GM21529 (cell line): ENCODE results near the gene PDE2A.
"Not testable (repeated sequence)": the region's sequence is repeated elsewhere in the genome, so short reads cannot be mapped to it uniquely, and the experiment has no call there.

ENCODE experiments used
- ATAC-seq: cut with Tn5 transposase; IDR thresholded peaks from one replicate; pipeline ENCODE4 v1.9.1; 2021; ENCODE audit not compliant: unreplicated experiment

PDE2A gene

DNA sequence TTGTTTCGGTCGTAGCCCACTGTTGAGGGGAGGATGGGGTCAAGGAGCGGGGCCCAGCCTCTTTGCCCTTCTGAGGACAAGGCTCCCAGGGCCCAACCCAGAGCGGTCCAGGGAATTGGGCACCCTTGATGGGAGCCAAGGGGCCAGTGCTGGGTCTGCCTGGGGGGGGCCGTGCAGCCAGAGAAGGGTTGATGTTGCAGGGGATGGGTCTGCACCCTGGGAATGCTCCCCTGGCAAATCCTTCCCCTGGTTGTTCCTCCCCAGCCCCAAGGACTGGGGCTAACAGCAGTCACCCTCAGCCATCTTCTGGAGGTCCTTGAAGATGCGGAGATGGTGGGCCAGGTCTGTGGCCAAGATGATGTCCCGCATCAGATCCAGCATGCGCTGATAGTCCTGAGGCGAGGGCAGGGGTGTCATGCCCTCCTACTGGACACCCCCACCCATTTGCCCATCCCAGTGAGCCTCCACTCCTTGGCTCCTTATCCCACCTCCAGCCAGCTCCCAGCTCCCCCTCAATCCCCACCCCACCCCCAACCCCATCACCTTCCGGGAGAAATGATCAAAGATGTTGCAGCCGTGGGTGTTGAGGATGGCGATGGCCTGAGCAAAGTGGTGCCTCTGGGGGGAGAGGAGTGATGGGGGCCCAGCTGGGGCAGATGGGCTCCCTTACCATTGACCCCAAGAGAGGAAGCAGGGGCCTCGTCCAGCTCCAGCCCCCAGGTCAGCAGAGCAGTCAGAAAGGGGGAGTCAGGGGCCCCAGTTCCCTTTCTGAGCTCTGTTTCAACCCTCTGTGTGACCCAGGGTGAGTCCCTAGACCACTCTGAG is 95.0 kb downstream of the PDE2A start:
- ATAC-seq, result no peak

DNA sequence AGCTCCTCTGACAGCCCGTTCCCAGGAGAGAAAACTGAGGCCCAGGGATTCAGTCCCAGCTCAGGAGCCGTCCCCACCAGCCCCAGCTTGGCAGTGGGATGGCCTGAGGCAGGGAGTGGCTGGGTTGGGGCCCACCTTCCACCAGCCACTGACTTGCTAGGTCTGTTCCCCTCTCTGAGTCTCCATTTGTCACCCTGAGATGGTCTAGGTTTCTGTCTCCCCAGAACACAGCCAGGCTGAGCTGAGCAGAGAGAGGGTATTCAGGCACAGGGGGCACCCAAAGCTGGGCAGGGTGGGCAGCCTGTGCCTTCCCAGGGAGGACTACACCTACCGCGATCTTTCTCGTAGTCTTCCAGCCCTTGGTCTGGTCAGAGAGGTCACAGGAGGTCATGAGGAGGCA is 95.7 kb downstream of the PDE2A start:
- ATAC-seq, result no peak

DNA sequence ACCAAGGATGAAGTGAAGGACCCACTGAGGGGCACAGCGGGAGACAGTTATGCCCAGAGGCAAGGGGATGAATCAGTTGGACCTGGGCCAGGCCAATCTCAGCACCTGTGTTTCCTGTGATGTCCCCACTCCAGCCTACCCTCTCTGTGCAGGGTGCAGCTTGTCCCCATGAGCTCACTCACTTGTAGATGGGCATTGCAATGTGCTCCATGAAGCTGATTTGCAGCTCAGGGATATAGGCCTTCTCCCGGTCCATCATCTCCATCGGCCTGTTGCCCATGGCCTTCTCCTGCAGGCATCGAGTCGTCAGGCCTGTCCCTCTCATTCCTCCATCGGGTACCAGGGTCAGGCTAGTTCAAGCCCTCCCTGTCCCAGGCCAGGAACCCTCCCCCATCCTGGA is 96.2 kb downstream of the PDE2A start:
- ATAC-seq, result no peak

DNA sequence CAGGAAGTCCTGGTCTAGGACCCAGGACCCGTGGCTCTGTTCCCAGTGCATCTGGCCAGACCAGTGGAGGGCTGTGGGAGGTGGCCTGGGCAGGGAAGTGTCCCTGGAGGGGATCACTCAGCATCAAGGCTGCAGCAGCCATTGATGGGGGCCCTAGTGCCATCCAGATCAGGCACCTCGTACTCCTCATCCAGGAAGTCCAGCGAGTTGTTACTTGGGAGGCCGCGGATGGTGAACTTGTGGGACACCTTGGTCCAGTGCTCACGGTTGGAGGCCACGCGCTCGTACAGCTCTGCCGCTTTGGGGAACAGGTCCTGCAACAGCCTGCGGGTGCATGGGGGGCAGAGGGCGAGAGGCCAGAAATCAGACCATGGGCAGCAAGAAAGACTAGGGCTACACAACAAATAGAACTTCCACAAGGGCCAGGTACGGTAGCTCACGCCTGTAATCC is 96.9 kb downstream of the PDE2A start:
- no peak for ATAC-seq

DNA sequence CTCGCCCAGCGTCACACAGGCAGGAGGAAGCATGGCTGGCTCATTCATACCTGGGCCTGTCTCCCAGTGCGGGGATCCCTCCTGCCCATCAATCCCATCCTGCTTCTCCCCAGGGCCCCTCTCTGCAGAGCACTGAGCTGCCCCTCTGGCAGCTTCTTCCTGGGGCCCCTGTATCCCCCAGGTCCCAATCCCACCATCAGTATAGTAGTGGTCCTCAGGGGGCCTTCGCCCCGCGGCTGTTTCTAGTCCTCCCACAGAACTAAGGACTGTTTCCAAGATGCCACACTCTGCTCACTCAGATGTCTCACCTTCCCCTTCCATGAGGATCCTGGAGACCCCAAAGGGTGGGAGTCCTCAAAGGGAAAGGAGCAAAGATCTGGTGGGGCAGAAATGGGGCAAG is 97.6 kb downstream of the PDE2A start:
- ATAC-seq, result no peak

DNA sequence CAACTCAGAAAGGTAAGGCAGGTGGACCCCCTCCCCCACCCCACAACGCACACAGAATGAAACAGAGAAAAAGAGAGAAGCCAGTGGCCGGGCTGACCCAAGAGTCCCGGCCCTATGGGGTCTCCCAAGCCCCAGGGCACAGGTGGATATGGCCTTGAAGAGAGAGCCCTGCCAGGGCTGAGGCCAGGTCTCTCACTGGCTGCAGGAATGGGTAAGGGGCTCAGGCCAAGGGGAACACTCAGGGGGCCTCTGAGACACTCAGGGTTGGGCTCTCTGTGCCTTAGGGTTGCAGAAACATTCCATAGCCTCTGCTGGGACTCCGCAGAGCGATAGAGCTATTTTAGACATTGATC is 98.0 kb downstream of the PDE2A start:
- no peak for ATAC-seq

DNA sequence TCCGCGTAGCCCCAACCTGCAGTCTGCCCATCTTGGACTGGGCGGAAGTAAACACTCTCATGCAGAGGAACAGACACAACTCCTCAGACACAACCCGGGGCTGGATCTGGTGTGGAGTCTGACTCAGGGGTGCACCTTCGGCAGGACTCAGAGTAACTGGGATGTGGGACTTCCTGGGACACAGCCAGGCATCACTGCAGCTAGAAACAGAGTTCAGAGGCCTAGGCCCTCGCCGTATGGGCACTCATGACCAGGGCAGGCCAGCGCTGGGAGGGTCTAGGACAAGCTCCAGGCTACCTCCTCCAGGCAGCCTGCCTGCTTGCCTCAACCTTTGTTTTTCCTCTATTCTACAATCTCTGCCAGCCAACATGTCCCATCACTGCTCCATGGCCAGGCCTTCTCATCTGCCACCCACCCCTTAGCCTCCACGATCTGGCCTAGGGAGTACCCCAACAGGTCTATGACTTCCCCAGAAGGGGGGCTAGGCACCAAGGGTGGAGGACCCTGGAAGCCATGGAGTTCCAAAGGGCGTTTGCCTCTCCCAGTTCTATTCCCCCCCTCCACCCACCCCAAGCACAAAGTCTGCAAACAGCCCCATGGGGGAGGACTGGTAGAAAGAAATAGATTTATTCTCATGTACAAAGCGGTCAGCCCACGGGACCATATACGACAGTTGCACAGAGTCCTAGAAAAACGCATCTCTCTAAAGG is 98.5 kb downstream of the PDE2A start:
- no peak for ATAC-seq

DNA sequence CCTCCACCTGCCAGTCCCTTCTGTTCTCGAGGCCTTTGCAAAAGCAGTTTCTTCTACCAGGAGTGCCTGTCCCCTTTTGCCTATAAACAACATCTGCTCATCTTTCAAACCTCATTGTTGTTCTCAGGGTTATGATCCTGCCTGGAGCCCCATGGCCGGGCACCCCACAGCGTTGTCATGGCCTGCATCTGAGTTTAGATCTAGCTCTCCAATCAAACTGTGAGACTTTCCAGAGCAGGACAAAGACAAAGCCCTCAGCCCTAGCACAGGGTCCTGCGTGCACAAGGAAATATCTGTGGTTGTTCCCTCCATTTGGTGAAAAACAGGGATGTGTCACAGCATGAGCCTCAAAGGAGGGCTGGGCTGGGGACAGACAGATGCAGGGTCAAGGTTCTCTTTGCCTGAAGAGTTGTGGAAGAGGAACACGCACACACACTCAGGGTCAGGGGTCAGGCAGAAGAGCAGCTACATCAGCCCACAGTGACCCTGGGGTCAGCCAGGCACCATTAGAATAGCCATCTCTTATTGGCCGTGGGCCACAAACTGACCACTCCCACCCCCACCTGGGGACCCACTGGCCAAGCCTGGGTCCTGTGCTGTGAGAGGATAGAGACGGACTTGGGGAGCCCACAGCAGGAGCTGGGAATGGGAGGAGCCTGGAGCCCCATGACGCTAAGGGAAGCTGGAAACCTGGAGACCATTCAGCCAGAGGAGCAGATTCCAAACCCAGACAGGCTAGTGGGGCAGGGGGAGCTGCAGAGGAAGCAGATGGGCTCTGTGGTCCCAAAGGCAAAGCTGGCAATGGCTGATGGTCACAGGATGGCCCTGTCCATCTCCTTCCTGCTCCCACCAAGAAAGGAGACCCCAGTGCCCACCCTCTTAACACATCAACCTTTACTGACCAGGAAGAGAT is 99.4 kb downstream of the PDE2A start:
- ATAC-seq, result no peak

DNA sequence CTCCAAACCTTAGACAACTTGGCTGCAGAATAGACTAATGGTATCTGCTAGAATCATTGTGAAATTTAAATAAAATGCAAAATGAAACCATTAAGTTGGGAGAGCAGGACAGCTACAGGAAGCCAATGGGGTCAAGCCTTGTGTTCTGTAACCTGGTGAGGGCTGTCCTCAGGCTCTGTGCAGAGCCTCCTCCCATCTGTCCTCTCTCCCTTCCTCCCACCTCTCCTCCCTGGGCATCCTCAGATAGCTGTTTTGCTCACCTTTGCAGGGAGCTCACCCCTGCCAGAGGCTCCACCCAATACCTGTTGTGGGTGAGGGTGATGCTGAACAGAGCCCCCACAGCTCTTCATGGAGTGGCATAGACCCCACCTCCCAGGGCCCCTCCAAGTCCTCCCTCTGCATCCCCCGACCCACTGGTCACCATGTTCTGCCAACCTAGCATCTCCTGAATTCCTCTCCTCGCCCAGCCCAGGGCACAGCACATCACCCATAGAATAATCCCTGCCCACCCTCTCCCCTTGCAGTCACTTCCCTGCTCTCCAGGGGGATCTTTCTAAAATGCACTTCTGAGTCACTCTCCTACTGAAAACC is 100.3 kb downstream of the PDE2A start:
- ATAC-seq, result no peak

DNA sequence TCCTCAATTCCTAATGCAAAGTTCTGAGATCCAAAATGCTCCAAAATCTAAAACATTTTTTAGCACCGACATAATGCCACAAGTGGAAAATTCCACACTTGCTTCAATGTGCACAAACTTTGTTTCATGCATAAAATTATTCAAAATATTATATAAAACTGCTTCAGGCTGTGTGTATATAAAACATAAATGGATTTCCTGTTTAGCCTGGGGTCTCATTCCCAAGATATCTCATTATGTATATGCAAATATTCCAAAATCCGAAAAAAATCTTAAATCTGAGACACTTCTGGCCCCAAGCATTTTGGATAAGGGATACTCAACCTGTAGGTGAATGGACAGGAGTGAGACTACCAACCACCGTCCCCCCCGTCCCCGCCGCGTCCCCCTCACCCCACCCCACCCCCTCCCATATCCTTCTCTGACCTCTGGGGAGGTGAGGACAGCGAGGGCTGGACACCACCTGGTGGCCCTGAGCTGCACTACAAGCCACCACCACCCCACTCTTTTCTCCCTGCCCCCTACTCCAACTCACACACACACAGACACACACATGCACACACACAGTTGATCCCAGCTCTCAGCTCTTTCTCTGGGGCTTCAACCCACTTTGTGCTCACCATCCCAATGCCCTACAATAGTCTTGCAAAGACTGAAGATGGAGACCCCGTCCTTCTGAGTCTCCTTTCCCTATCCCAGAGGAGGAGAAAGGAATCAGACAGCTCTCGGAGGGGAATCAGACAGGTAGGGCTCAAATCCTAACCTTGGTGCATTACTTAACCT is 101.0 kb downstream of the PDE2A start:
- ATAC-seq, result no peak

DNA sequence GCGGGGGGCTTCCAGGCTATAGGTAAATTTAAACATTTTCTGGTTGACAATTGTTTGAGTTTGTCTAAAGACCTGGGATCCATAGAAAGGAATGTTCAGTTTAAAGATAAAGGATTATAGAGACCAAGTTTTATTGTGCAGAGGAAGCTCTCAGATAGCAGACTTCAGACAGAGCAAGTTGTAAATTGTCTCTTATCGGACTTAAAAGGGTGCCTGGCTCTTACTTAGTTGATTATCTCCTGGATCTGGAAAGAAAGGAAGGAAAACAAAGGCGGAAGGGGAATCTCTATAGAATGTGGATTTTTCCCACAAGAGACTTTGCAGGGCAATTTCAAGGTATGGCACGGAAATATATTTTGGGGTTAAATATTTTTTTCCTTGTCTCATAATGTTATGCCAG is 101.7 kb downstream of the PDE2A start:
- not testable (repeated sequence) for ATAC-seq

DNA sequence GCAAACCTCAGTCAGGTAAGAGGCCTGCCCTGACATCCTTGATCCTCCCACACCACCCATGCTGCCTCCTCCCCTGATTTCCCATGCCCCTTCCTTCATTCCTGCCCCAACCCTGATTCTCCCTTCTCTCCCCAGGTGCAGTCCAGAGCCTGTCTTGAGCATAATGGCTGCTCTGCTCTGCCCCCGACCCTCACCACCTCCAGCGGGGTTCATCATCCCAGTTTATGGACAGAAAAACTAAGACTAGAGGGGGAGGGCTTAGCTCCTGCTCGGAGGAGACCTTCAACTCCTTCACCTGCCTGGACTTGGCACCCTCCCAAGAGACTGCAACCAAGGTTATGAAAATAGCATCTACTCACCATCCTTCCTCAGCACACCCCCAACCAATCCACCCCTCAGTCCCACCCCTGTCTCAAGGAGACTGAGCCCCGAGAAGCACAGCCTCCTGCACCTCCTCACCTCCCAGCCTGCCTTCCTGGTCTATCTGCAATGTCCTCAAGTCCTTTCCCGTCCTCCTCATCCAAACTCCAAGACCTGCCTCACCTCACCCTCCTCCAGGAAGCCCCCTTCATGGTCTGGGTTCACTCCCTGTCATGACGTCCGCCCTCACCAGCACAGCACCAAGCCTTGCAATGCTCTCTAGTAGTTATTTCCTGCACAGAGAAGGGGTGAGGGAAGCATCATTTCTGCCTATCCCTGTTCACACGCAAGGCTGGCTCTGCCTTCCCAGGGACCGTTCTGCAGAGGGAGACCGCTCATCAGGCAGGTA is 103.1 kb downstream of the PDE2A start:
- ATAC-seq, result no peak

DNA sequence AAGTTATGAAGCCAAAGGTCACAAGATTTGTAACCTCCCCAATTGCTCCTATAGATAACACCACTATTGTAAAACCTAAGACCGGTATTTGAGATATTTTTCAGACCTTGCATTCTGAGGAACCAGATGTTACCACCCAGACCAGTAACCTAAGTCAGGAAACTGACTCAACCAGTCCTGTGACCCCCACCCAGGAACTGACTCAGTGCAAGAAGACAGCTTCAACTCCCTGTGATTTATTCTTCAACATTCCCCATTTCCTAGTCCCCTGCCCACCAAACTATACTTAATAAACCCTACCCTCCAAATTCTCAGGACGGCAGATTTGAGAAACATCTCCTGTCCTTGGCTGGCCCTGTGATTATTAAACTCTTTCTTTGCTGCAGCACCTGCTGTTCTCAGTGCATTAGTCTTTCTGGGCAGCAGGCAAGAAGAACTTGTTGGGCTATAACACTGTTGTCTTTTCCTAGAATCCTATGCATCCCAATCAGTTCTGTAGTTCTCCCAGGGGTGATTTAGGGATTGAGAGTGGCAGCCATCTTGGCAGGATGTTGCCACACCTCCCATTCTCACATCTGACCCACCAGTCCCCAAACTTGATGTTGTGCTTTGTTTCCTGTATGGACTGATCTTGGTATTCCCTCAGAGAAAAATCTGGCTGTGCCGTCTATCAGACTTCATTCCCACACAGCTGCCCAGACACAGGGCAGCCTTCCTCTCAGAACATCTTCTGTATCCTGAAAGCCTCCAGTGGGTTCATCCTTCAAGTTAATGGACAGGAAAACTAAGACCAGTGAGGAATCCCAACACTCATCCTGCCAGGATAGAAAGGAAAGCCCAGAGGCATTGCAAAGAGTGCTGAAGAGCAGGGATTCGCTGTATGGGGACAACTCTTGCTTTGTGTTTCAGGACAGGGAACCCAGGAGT is 104.0 kb downstream of the PDE2A start:
- no peak for ATAC-seq

DNA sequence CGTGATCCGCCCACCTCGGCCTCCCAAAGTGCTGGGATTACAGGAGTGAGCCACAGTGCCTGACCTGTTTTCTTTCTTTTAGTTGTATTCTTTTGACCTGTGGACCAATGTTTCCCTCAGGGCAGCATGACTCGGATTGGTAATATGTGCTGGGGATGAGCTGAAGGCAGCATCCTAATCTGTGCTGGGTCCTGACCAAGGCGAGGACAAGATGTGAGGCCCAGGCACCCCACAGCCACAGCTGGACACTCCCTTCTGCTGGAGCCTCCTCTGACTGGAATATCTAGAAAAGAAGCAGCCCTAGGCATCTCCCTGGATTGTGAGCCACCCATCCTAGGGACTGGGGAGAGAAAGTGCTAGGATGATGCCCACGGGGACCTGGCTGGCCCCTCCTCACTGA is 105.4 kb downstream of the PDE2A start:
- no peak for ATAC-seq

DNA sequence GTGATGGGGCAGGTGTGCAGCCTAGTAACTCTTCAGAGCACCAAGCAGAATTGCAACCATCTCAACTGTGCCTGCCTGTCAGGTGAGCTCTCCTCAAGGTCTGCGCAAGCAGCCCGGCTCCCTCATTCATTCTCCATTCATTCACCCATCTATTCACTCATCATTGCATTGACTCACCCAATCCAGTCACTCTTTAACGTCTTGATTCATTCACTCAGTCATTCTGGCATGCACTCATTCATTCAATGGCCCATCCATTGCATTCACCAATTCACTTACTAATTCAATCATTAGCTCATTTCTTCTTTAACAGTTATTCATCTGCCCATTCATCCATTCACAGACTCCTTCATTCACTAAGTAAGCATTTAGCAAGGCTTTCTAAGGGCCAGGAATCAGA is 111.8 kb downstream of the PDE2A start:
- no peak for ATAC-seq

DNA sequence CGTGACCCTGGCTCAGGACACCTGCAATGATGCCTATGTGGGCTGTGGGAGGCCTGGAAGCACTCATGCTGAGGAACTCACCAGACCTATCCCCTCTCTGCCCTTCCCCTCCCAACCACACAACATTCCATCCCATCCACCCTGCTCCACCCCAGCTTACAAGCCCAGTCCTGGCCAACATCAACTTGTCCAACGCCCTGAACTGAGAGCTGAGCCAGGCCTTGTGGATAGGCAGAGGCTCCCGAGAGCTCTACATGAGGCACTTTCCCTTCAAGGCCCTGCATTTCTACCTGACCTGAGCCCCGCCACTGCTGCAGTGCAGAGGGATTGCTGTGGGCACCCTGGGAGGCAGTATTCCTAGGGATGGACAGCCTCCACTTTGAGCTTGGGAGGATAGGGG is 112.4 kb downstream of the PDE2A start:
- no peak for ATAC-seq

DNA sequence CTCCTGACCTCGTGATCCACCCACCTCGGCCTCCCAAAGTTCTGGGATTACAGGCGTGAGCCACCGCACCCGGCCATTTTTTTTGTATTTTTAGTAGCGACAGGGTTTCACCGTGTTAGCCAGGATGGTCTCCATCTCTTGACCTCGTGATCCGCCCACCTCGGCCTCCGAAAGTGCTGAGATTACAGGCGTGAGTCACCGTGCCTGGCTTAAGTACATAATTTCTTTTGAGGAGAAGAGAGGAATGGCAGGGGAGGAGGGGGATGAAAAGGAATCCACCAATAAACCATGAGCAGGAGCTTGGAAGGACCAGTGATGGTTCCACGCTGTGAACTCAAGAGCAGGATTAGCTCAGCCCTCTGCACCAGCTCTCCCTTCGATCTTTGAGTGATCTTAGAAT is 113.4 kb downstream of the PDE2A start:
- not testable (repeated sequence) for ATAC-seq

DNA sequence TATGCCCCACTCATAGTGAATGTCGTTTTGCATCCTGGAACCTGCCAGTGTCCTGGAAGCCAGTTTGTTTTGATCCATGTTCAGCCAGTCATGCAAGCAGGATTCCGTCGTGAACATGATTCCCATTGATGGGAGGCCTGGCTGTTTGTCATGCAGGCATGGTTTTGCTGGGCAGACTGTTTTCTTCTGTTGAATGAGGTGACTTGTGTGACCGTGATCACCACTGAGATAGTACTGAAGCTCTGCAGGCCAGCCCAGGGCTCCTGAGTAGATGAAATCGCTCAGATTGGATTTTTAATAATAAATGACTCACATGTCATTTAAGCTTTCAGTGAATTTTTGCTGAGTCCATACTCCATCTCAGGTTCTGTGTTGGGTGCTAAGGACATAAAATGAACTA is 117.8 kb downstream of the PDE2A start:
- ATAC-seq, result no peak
